COLO668 (cell line): ENCODE data around the gene RNF8.
"Not testable (repeated sequence)": the region's sequence is repeated elsewhere in the genome, so short reads cannot be mapped to it uniquely, and the experiment has no call there.

Experiments used
- DNase-seq: peaks from one replicate; lab custom pipeline; 2025; ENCODE audit not compliant: unreplicated experiment; lab: John Stamatoyannopoulos, UW

RNF8 gene, protein sequence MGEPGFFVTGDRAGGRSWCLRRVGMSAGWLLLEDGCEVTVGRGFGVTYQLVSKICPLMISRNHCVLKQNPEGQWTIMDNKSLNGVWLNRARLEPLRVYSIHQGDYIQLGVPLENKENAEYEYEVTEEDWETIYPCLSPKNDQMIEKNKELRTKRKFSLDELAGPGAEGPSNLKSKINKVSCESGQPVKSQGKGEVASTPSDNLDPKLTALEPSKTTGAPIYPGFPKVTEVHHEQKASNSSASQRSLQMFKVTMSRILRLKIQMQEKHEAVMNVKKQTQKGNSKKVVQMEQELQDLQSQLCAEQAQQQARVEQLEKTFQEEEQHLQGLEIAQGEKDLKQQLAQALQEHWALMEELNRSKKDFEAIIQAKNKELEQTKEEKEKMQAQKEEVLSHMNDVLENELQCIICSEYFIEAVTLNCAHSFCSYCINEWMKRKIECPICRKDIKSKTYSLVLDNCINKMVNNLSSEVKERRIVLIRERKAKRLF

DNA sequence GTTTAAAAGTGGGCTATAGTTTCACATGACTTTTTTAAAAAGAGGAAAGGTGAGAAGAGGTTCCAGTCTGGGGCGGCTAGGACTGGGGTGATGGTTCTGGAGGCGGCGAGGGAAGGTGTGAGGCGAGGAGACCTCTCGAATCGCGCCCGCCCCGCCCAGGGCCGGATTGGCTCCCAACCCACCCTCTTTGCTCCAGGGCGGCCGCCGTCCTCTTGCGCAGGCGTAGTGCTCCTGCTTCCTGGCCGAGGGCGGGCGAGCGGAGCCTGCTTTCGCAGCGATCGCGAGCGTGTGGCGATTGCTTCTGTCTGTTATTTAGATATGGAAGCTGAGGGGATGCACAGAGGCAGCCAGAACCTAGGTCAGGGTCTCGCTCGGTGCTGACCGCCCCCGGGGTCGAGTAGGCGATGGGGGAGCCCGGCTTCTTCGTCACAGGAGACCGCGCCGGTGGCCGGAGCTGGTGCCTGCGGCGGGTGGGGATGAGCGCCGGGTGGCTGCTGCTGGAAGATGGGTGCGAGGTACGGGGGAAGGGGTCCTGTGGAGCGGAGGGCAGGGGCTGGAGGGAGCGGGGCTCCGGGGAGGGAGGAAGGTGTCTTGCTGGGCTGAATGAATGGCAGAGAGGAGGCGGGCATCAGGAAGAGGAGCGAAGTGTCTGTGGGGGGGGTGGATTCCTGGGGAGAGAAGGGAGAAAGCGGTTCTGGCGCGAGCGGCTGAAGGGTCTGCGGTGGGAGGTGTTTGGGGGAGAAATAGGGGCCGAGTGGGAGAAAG is at the start of gene RNF8:
Gene RNF8, plus strand, starts transcription at position 223 of the 765 bp plus-strand sequence. Its CDS starts 182 bp downstream, at position 405.
- DNase-seq, result peak; percentile 87

DNA sequence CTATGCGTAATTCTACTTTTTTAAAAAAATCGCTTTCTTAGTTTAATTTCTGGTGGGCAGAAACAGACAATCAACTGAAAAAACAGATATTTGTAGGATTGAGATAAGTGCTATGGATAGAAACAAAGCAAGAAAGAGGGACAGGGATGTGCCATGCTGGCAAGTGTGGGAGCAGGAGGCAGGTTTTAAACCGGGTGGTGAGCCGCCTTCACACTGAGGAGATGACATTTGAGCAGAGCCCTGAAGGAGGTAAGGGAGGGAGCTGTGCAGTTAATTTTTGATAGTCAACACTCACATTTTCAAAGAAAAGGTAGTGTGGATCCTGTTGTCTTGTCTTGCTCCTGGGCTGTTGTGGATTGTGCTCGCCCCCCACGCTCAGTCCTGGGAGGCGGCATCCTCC is 49.0 kb upstream of the RNF8 start:
- DNase-seq, result no peak

DNA sequence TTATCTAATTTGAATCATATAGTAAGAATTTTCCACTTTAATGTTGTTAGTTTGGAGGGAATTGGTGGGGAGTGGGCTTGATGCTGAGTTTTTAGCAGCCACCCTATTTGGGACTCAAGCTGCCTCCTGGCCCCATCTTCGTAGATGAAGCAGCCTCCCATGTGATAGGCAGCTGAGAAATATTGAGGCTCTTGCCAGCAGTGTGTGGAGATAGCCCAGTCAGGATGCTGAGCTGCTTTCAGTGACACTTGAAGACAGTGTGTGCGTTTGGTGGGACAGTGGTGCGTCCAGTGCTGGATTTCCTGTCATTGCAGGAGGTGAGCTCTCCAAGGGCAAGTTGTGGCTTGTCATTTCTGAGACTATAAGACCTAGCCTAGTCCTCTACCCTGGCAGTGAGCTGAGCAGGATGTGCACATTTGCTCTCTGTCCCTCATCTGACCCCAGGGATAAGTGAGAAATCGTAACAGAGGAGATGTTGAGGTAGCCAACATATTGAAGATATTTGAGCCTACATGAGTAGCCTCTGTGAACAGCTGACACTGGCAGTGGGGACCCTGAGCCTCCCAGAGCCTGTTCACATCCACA is 47.9 kb upstream of the RNF8 start:
- no peak for DNase-seq

DNA sequence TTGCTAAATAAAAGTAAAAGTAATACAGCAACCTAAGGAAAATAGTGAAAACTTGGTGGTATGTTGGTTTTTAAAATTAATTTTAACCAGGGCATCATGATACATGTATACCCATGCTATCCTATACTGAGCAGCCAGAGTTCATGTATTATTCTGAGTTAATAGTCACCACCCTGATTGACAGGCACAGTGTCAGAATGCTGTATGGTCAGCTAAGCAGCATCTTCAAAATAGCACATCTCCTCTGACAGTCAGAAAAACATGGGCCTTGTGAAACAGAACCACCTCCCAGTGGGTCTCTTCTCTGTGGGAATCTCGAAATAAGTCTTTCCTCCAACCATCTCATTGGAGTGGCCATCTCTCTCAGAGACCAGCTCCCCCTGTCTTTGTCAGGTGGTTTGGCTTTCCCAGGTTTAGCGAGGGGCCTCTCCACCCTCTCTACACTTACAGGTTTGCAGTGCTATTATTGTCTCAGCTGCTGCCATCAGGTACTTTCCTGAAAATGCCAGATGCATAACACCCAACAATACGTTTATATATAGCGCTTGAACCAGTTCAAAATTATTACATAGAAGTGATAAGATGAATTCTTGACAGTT is 47.1 kb upstream of the RNF8 start:
- DNase-seq, result peak; percentile 1

GRCh38 chr6:37307484-37307883 is 46.3 kb upstream of the RNF8 start:
- DNase-seq, result not testable (repeated sequence)

- peak; percentile 3 for DNase-seq
Observed at GRCh38 chr6:37308069-37308815, 45.5 kb upstream of the RNF8 start.

GRCh38 chr6:37309046-37309445 is 44.7 kb upstream of the RNF8 start:
- DNase-seq, result no peak

DNA sequence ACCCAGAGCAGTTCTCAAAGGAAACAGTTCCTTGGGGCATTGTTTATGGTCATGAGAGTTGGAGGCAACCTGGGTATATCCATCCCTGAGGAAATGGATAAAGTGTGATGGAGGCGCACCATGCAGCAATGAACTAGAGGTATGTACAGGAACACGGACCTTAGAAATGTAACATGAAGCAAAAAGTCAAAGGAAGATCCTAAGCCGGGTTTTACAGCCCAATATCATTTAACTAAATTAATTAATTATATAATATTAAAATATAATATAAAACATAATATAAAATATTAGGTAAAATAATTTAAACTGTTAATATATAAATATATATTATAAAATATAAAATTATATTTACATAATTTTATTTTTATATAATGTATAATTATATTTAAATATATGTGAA is 44.1 kb upstream of the RNF8 start:
- DNase-seq, result no peak

DNA sequence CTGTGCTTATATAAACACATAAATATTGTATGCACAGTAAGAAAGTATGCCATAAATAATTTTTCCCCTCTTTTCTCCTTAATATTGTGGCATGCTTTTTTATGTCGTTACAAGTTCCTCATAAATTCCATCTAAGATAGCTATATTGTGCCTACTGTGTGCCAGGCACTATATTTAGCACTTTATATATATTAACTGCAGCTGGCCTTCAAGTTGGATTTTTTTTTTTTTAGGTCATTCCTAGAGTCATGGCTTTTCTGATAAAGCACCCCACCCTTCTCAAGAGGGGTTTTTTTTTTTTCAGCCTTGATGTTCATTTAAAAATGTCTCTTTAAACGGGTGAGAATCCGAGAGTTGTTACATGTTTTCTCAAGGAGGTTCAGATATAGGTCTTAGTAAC is 42.8 kb upstream of the RNF8 start:
- DNase-seq, result no peak

GRCh38 chr6:37311741-37312473 is 41.9 kb upstream of the RNF8 start:
- no peak for DNase-seq

GRCh38 chr6:37313723-37314486 is 39.9 kb upstream of the RNF8 start:
- no peak for DNase-seq

- peak; percentile 8 for DNase-seq
Observed at GRCh38 chr6:37314487-37315156, 39.2 kb upstream of the RNF8 start.

DNA sequence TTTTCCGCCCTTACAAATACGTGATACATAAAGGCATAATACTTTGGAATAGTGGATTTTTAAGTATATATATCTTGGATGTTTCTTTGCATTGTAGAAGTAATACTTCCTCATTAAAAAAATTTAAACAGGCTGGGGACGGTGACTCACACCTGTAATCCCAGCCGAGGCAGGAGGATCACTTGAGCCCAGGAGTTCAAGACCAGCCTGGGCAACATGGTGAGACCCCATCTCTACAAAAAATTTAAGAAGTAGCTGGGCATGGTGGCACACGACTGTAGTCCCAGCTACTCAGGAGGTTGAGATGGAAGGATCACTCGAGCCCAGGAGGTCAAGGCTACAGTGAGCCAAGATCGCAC is 38.6 kb upstream of the RNF8 start:
- DNase-seq, result no peak

DNA sequence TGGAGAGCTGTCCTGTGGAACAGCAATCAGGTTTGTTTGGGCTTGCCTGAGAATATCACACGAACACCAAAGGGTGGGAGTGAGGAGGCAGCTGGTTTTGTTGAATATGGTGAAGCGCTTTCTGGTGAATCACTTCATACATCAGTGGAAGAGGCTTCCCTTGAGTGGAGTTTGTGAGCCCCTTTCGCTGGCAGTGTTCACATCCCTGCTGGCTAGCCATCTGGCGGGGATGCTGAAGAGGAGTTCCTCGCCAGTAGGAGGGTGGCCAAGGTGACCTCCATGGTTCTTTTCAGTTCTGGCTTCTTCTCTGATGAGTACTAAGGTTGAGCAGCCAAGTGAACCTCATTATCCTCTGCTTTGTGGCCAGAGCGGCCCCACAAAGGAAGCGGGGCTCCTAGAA is 37.7 kb upstream of the RNF8 start:
- DNase-seq, result no peak

- DNase-seq, result no peak
Observed at GRCh38 chr6:37317312-37318038, 36.3 kb upstream of the RNF8 start.

DNA sequence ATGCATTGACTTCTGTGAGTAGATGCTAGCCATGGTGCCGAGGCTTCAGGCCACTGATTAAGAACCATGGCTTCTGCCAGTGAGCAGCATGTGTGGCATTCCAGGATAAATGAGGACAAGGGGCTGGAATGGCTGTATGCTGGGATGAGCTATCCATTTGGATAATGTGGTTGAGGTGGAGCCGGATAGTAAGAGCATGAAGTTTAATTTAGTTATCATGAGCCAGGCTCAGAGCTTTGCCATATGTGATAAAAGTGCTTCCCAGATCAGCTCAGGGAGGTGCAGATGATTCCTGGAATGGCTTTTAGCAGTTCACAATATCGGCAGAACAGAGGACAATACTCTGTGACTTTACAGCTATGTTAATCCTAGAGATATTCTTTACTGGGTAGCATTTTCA is 34.6 kb upstream of the RNF8 start:
- no peak for DNase-seq

GRCh38 chr6:37319856-37320480 is 33.8 kb upstream of the RNF8 start:
- DNase-seq, result no peak

- DNase-seq, result no peak
Observed at GRCh38 chr6:37320646-37321045, 33.1 kb upstream of the RNF8 start.
